Measurements from ENCODE around the gene PROK1. TPM values are rescaled to one million over a fixed set of nuclear protein-coding genes. Genes with fewer than 3 reads are reported as not detected.
"Not testable (repeated sequence)": the region's sequence is repeated elsewhere in the genome, so short reads cannot be mapped to it uniquely, and the experiment has no call there.

Gene PROK1
- total and polyA plus RNA-seq, 11 donors: 0.07 to 3.4 (median 0.40) TPM; not detected in 4

DNA sequence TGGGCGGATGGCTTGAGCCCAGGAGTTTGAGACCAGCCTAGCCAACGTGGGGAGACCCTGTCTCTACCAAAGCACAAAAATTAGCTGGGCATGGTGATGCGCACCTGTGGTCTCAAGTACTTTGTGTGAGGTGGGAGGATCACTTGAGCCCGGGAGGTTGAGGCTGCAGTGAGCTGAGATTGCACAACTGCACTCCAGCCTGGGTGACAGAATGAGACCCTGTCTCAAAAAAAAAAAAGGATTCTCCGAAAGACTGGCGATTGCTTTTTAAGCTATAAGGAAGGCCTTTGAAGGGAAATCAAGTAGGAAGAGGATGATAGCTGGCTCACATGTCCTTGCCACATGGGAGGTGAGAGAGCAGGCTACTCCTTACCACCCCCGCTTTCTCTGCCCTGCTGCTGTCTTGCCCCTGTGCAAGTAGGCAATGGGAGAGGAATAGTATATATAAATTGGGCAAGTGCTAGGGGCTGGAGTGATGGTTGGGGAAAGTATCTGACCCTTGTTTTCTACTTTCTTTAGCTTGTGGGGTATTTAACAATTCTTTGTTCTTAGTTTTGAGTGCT is 39.7 kb upstream of the PROK1 start:
- ATAC-seq (no peak), DNase-seq (no peak)
- H3K4me1 ChIP-seq: peaks cover 0 to 38% (median 21%) of the 10 kb centered on the region in 12 donors
- H3K4me3 ChIP-seq: no peak overlapping the region
- no peaks in the 10 kb centered on the region for H3K27me3 ChIP-seq
- TF ChIP-seq, protein P1, sequence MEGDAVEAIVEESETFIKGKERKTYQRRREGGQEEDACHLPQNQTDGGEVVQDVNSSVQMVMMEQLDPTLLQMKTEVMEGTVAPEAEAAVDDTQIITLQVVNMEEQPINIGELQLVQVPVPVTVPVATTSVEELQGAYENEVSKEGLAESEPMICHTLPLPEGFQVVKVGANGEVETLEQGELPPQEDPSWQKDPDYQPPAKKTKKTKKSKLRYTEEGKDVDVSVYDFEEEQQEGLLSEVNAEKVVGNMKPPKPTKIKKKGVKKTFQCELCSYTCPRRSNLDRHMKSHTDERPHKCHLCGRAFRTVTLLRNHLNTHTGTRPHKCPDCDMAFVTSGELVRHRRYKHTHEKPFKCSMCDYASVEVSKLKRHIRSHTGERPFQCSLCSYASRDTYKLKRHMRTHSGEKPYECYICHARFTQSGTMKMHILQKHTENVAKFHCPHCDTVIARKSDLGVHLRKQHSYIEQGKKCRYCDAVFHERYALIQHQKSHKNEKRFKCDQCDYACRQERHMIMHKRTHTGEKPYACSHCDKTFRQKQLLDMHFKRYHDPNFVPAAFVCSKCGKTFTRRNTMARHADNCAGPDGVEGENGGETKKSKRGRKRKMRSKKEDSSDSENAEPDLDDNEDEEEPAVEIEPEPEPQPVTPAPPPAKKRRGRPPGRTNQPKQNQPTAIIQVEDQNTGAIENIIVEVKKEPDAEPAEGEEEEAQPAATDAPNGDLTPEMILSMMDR (IDR thresholded peaks at IDR 0.05): no peak
- no peak for TF ChIP-seq POLR2A (IDR thresholded peaks at IDR 0.05)
- WGBS, 4 donors: 84 to 90% (median 86%) methylated on average over 7 of the region's 7 CpGs
- H3K27ac ChIP-seq: no peak overlapping the region
- no peaks in the 10 kb centered on the region for H3K9me3 ChIP-seq
- intact Hi-C loops (cut with DNase I): loop anchor here in 3 of 10 donors (5.0 kb wide), 2 partner anchors 51 to 86 kb away; no protein-coding TSS in a partner anchor
- no peaks in the 10 kb centered on the region for H3K36me3 ChIP-seq

DNA sequence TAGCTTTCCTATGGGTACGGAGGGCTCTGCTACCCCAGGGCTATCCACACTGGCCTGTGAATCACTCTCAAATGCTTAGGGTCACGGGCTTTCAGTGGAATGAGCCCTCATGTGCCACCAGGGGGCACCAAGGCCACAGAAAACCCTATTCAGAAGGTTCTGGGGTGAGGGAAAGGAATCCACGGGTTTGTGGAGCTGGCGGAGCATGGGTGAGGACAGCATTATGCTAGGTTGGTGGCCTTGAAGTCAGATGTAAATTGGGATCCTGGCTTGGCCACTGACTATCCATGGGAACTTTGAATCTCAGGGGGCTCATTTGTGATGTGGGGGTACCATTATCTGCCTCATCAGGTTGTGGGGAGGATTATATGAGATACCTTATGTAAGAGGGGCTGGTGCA is 38.4 kb upstream of the PROK1 start:
- H3K36me3 ChIP-seq: no peaks in the 10 kb centered on the region
- H3K27ac ChIP-seq: no peak overlapping the region
- H3K27me3 ChIP-seq: no peaks in the 10 kb centered on the region
- H3K4me3 ChIP-seq: no peak overlapping the region
- peak; percentile 40 to 76 (median 58) for ATAC-seq
- no peaks in the 10 kb centered on the region for H3K9me3 ChIP-seq
- intact Hi-C loops (cut with DNase I): loop anchor here in 9 of 10 donors (1.0 to 5.0 kb wide), 6 partner anchors 48 to 85 kb away; no protein-coding TSS in a partner anchor
- peak; percentile 42 to 80 (median 70) for DNase-seq
- peaks cover 0 to 34% (median 16%) of the 10 kb centered on the region in 12 donors for H3K4me1 ChIP-seq
- TF ChIP-seq, protein P1 (IDR thresholded peaks at IDR 0.05): peak; percentile 61 to 83 (median 75)
- TF ChIP-seq POLR2A (IDR thresholded peaks at IDR 0.05): no peak
- WGBS, 4 donors: 33 to 38% (median 35%) methylated on average over 4 of the region's 4 CpGs

DNA sequence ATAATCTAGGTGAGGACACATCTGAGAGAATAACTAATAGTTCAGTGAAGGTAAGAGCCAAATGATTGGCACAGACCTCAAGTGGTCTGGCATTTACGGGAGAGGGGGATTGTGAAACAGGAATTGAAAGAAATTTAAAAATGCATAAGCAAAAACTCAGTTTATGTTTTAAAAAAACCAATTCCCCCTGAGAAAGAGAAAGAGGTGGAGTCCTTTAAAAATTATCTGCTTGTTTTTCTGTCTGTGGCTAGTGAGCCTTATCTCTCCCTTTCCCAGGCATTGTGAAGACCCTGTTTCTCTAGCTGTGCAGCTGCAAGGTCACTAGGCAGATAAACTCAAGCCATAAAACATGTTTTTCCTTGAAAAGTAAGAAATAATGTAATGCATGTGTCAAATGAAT is 37.9 kb upstream of the PROK1 start:
- intact Hi-C loops (cut with DNase I): loop anchor here in 6 of 10 donors (2.0 to 5.0 kb wide), 5 partner anchors 48 to 84 kb away; no protein-coding TSS in a partner anchor
- H3K36me3 ChIP-seq, H3K9me3 ChIP-seq, H3K4me3 ChIP-seq, ATAC-seq, H3K27ac ChIP-seq, H3K27me3 ChIP-seq, DNase-seq: not testable (repeated sequence)
- H3K4me1 ChIP-seq: peaks cover 0 to 32% (median 15%) of the 10 kb centered on the region in 12 donors
- WGBS, 4 donors: 65 to 87% (median 73%) methylated on average over 1 of the region's 1 CpG

DNA sequence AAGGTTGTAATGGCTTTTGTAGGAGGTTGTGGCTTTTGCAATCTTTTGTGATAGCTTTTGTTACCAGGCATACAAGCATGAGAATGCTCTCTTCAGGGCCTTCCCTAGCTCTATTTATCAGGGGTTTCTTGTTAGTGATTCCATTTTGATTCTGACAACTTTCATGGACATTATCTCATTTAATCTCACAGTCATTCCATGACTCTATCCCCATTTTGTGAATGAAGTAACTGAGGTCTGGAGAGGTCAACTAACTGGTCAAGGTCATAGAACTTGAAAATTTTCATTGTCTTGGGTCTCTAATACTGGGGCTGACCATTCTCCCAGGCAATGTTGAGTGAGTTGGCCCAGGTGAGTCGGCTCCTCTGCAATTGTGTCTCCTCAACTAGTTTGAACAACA is 32.2 kb upstream of the PROK1 start:
- Histone ChIP-seq H3K9me3 (no peaks in the 10 kb centered on the region), H3K36me3 (no peaks in the 10 kb centered on the region), H3K27ac (no peak overlapping the region), H3K4me1 (peaks cover 0 to 18% (median 10%) of the 10 kb centered on the region in 12 donors), H3K27me3 (no peaks in the 10 kb centered on the region), H3K4me3 (no peak overlapping the region)
- WGBS, 4 donors: 83 to 94% (median 93%) methylated on average over 1 of the region's 1 CpG
- no peak for ATAC-seq
- no peak for DNase-seq
- intact Hi-C loops (cut with DNase I): loop anchor here in 1 of 10 donors (5.0 kb wide), 1 partner anchor 34 kb away; the partner anchor contains the start of gene PROK1
- no peak for TF ChIP-seq POLR2A (IDR thresholded peaks at IDR 0.05)
- TF ChIP-seq, protein P1 (IDR thresholded peaks at IDR 0.05): no peak

Data from heart left ventricle (tissue), 16 donors.